GM12878 (cell line): ENCODE results near the gene GRAMD2B. TPM values are rescaled to one million over a fixed set of nuclear protein-coding genes. Genes with fewer than 3 reads are reported as not detected.

Source experiments
- ATF7 ChIP-seq: fragments of 450-650 bp; IDR thresholded peaks from 2 replicates; pipeline ENCODE4 v1.6.1; 2016; ENCODE audit warnings: low read depth, mild to moderate bottlenecking
- CBX5 ChIP-seq: sonication (generic); IDR thresholded peaks from 2 replicates; pipeline ENCODE4 v1.6.1; 2016; ENCODE audit warnings: low read depth, moderate library complexity, mild to moderate bottlenecking, inconsistent platforms
- E2F8 ChIP-seq: fragments of 450-650 bp; IDR thresholded peaks from 2 replicates; pipeline ENCODE4 v1.6.1; 2018; ENCODE audit warnings: mild to moderate bottlenecking, low read depth, moderate library complexity; ENCODE audit not compliant: partially characterized antibody
- ETV6 ChIP-seq, 2 experiments: fragments of 450-650 bp in 1 of 2; IDR thresholded peaks in 1 of 2; conservative IDR thresholded peaks in 1 of 2; 2 replicates each; pipeline ENCODE4 v1.6.1; 2014; ENCODE audit warnings: antibody characterized with exemption in 1 of 2, borderline replicate concordance in 1 of 2, low read depth in 1 of 2, mild to moderate bottlenecking in 1 of 2, moderate library complexity in 1 of 2
- IKZF1 ChIP-seq: fragments of 450-650 bp; conservative IDR thresholded peaks from 2 replicates; pipeline ENCODE4 v1.6.1; 2017; ENCODE audit warnings: antibody characterized with exemption, mild to moderate bottlenecking
- IKZF2 ChIP-seq, 2 experiments: fragments of 450-650 bp; IDR thresholded peaks; 2 replicates each; pipeline ENCODE4 v1.6.1; 2017; ENCODE audit warnings: mild to moderate bottlenecking in 2 of 2, moderate library complexity in 2 of 2
- MYC ChIP-seq: IDR thresholded peaks from 2 replicates; pipeline ENCODE4 v1.6.1; 2011; ENCODE audit warnings: mild to moderate bottlenecking, low read length, moderate library complexity, inconsistent platforms; ENCODE audit not compliant: insufficient read depth, insufficient replicate concordance, insufficient read length, severe bottlenecking
- PAX5 ChIP-seq: IDR thresholded peaks from 2 replicates; pipeline ENCODE4 v1.6.1; 2011; ENCODE audit warnings: low read depth, low read length, borderline replicate concordance
- SIX5 ChIP-seq: IDR thresholded peaks from 2 replicates; pipeline ENCODE4 v1.6.1; 2011; ENCODE audit warnings: mild to moderate bottlenecking, low read depth, low read length, moderate library complexity; ENCODE audit not compliant: severe bottlenecking
- SP1 ChIP-seq: IDR thresholded peaks from one replicate; pipeline ENCODE4 v1.6.1; 2011; ENCODE audit warnings: low read depth, low read length
- WRNIP1 ChIP-seq: IDR thresholded peaks from 2 replicates; pipeline ENCODE4 v1.6.1; 2011; ENCODE audit warnings: low read depth, low read length, improper control_type of control experiment, borderline replicate concordance
- polyA plus RNA-seq, 11 experiments: library from polyadenylated mRNA; depleted of rRNA in 4 of 11; unstranded in 6 of 11; stranded (reverse) in 5 of 11; fragments of >200 nt; fragmentation: Nextera tagmentation in 4 of 11; fragmentation: Illumina TruSeq in 1 of 11; extraction: Ambion mirVana in 4 of 11; extraction: Trizol in 1 of 11; gene quantifications; 1 replicate in 1 of 11; 2 replicates in 10 of 11; pipeline versions ENCODE4 v1.2.1 to v1.2.3, GENCODE V29; 2011 to 2016; ENCODE audit warnings: inconsistent platforms in 2 of 11, missing spikeins in 2 of 11, low read depth in 1 of 11
- total RNA-seq, 4 experiments: library from RNA; depleted of rRNA in 3 of 4; stranded (reverse); fragments of >200 nt in 3 of 4; fragmentation: Illumina TruSeq in 1 of 4; extraction: Trizol in 1 of 4; gene quantifications; 2 replicates each; pipeline versions ENCODE4 v1.2.1 to v1.2.3, GENCODE V29; 2013 to 2021
- TF ChIP-seq, protein P1 (sequence below): fragments of 450-650 bp; IDR thresholded peaks from 2 replicates; pipeline ENCODE4 v1.6.1; 2018; ENCODE audit warnings: borderline replicate concordance, mild to moderate bottlenecking; ENCODE audit not compliant: partially characterized antibody
- TF ChIP-seq, protein P2 (sequence below): fragments of 450-650 bp; formaldehyde crosslinking; IDR thresholded peaks from 2 replicates; pipeline ENCODE4 v1.4.0; 2022; ENCODE audit warnings: mild to moderate bottlenecking, moderate library complexity
- TF ChIP-seq, protein P3 (sequence below): IDR thresholded peaks from 2 replicates; pipeline ENCODE4 v1.6.1; 2011; ENCODE audit warnings: low read depth, mild to moderate bottlenecking, low read length, moderate library complexity, borderline replicate concordance; ENCODE audit errors: extremely low read depth
- TF ChIP-seq, protein P4 (sequence below): fragments of 450-650 bp; IDR thresholded peaks from 2 replicates; pipeline ENCODE4 v1.6.1; 2016; ENCODE audit warnings: mild to moderate bottlenecking, moderate library complexity, borderline replicate concordance

The GRAMD2B gene
- total and polyA plus RNA-seq, 10 of the 15 experiments (the other 5 are each of a cell fraction or from before 2014, with no cell fraction given): 1.9 to 21.5 (median 8.4) TPM

- TF ChIP-seq E2F8 (no peak), PAX5 (no peak; the same call in 1 of the 2 replicates), ETV6 (conservative IDR thresholded peaks at IDR 0.05 in 1 of 2, IDR thresholded peaks at IDR 0.05 in 1 of 2; ENCODE audit: borderline replicate concordance in 1 of 2, low read depth in 1 of 2) (peak in 1 of 2 experiments; percentile 49; a peak in 1 of 4 replicates), CBX5 (0 out of 2 replicates have a peak, but pooled peaks have one; percentile 22), SP1 (no peak), WRNIP1 (no peak), MYC (no peak), IKZF1 (peak; percentile 90), ATF7 (peak; percentile 81), IKZF2 (IDR thresholded peaks at IDR 0.05) (peak; percentile 96), SIX5 (no peak)
- TF ChIP-seq, protein P1, sequence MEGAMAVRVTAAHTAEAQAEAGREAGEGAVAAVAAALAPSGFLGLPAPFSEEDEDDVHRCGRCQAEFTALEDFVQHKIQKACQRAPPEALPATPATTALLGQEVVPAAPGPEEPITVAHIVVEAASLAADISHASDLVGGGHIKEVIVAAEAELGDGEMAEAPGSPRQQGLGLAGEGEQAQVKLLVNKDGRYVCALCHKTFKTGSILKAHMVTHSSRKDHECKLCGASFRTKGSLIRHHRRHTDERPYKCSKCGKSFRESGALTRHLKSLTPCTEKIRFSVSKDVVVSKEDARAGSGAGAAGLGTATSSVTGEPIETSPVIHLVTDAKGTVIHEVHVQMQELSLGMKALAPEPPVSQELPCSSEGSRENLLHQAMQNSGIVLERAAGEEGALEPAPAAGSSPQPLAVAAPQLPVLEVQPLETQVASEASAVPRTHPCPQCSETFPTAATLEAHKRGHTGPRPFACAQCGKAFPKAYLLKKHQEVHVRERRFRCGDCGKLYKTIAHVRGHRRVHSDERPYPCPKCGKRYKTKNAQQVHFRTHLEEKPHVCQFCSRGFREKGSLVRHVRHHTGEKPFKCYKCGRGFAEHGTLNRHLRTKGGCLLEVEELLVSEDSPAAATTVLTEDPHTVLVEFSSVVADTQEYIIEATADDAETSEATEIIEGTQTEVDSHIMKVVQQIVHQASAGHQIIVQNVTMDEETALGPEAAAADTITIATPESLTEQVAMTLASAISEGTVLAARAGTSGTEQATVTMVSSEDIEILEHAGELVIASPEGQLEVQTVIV: no peak
- TF ChIP-seq, protein P2, sequence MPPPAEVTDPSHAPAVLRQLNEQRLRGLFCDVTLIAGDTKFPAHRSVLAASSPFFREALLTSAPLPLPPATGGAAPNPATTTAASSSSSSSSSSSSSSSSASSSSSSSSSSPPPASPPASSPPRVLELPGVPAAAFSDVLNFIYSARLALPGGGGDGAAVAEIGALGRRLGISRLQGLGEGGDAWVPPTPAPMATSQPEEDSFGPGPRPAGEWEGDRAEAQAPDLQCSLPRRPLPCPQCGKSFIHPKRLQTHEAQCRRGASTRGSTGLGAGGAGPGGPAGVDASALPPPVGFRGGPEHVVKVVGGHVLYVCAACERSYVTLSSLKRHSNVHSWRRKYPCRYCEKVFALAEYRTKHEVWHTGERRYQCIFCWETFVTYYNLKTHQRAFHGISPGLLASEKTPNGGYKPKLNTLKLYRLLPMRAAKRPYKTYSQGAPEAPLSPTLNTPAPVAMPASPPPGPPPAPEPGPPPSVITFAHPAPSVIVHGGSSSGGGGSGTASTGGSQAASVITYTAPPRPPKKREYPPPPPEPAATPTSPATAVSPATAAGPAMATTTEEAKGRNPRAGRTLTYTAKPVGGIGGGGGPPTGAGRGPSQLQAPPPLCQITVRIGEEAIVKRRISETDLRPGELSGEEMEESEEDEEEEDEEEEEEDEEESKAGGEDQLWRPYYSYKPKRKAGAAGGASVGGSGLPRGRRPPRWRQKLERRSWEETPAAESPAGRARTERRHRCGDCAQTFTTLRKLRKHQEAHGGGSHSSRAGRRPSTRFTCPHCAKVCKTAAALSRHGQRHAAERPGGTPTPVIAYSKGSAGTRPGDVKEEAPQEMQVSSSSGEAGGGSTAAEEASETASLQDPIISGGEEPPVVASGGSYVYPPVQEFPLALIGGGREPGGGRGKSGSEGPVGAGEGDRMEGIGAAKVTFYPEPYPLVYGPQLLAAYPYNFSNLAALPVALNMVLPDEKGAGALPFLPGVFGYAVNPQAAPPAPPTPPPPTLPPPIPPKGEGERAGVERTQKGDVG (CRISPR knock-in tag): no peak
- TF ChIP-seq, protein P3, sequence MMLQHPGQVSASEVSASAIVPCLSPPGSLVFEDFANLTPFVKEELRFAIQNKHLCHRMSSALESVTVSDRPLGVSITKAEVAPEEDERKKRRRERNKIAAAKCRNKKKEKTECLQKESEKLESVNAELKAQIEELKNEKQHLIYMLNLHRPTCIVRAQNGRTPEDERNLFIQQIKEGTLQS: no peak
- TF ChIP-seq, protein P4, sequence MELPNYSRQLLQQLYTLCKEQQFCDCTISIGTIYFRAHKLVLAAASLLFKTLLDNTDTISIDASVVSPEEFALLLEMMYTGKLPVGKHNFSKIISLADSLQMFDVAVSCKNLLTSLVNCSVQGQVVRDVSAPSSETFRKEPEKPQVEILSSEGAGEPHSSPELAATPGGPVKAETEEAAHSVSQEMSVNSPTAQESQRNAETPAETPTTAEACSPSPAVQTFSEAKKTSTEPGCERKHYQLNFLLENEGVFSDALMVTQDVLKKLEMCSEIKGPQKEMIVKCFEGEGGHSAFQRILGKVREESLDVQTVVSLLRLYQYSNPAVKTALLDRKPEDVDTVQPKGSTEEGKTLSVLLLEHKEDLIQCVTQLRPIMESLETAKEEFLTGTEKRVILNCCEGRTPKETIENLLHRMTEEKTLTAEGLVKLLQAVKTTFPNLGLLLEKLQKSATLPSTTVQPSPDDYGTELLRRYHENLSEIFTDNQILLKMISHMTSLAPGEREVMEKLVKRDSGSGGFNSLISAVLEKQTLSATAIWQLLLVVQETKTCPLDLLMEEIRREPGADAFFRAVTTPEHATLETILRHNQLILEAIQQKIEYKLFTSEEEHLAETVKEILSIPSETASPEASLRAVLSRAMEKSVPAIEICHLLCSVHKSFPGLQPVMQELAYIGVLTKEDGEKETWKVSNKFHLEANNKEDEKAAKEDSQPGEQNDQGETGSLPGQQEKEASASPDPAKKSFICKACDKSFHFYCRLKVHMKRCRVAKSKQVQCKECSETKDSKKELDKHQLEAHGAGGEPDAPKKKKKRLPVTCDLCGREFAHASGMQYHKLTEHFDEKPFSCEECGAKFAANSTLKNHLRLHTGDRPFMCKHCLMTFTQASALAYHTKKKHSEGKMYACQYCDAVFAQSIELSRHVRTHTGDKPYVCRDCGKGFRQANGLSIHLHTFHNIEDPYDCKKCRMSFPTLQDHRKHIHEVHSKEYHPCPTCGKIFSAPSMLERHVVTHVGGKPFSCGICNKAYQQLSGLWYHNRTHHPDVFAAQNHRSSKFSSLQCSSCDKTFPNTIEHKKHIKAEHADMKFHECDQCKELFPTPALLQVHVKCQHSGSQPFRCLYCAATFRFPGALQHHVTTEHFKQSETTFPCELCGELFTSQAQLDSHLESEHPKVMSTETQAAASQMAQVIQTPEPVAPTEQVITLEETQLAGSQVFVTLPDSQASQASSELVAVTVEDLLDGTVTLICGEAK: no peak
Observed at GRCh38 chr5:126443374-126443851, 20.2 kb downstream of the GRAMD2B start (continued).
